GM13976 (cell line): ENCODE measurements around the gene RNF44.

Source experiments
- DNase-seq: peaks from one replicate; pipeline ENCODE4 v3.0.0; 2012; ENCODE audit warnings: low spot score
- CTCF ChIP-seq: IDR thresholded peaks from 2 replicates; pipeline ENCODE4 v1.5.1; 2012; ENCODE audit warnings: borderline replicate concordance, mild to moderate bottlenecking; ENCODE audit not compliant: insufficient read depth; ENCODE audit errors: extremely low read depth, missing control alignments, control extremely low read depth
- in situ Hi-C: fragments of 300-500 bp; cut with MboI; formaldehyde crosslinking; loops from one replicate; pipeline ENCODE4 v1.12.0; 2022; ENCODE audit warnings: low sequenced_read_pairs, mixed read lengths, inconsistent platforms; ENCODE audit not compliant: unreplicated experiment

The RNF44 gene

GRCh38 chr5:176530983-176531901, 6.0 kb downstream of the RNF44 start:
- TF ChIP-seq CTCF = no peak
- no peak for DNase-seq

GRCh38 chr5:176530393-176530982, 6.7 kb downstream of the RNF44 start:
- DNase-seq = no peak
- in situ Hi-C loops = no loop called here
- no peak for TF ChIP-seq CTCF

More at GRCh38 chr5:176530983-176531901, 6.0 kb downstream of the RNF44 start:
- in situ Hi-C loops = no loop called here

GRCh38 chr5:176529741-176530141, 7.5 kb downstream of the RNF44 start:
- TF ChIP-seq CTCF = no peak
- DNase-seq = no peak
- in situ Hi-C loops = no loop called here

GRCh38 chr5:176529116-176529740, 8.0 kb downstream of the RNF44 start:
- TF ChIP-seq CTCF = no peak
- in situ Hi-C loops = no loop called here
- no peak for DNase-seq

GRCh38 chr5:176528761-176529115, 8.5 kb downstream of the RNF44 start:
- TF ChIP-seq CTCF = no peak
- DNase-seq = no peak
- in situ Hi-C loops = no loop called here

GRCh38 chr5:176528301-176528700, 8.9 kb downstream of the RNF44 start:
- no peak for TF ChIP-seq CTCF
- DNase-seq = no peak
- in situ Hi-C loops = no loop called here
